HepG2 (cell line): ENCODE measurements around the gene IRF2BPL. TPM values are rescaled to one million over a fixed set of nuclear protein-coding genes. Genes with fewer than 3 reads are reported as not detected.

Source experiments
- ATAC-seq: fragments of 200-7000 bp; cut with Tn5 transposase; 3 replicates; pipeline ENCODE4 v1.9.1; 2020; ENCODE audit warnings: mild to moderate bottlenecking, moderate library complexity
- BruUV-seq: library from RNA; stranded (reverse); fragments of 400-500 nt; replicated peaks from 2 replicates; lab custom pipeline; 2021; lab: Mats Ljungman, UMichigan
- CTCF ChIA-PET: fragments of 300-600 bp; formaldehyde crosslinking; extraction: SDS; loops from one replicate; lab custom pipeline; 2021; ENCODE audit warnings: low total read pairs, inconsistent platforms, low intra/inter-chr PET ratio; lab: Yijun Ruan, JAX
- POLR2A ChIA-PET: fragments of 350-600 bp; sonication (Branson Sonifier 250); formaldehyde crosslinking; loops from one replicate; lab custom pipeline; 2020; ENCODE audit warnings: antibody characterized with exemption, inconsistent platforms; lab: Yijun Ruan, JAX
- DNase-seq: peaks from one replicate; pipeline ENCODE4 v3.0.0-alpha.2; 2015; ENCODE audit warnings: low spot score
- FAIRE-seq: peaks from 3 replicates; lab custom pipeline; 2011; peaks lifted over from hg19 to GRCh38; lab: Jason Lieb, UNC
- H2AFZ ChIP-seq: one replicate; pipeline ENCODE4 v1.6.1; 2011; ENCODE audit warnings: low read length, inconsistent platforms
- H3K27ac ChIP-seq: fragments of 300-600 bp; 3 replicates; pipeline ENCODE4 v1.8.0; 2011; ENCODE audit warnings: mixed run types, mild to moderate bottlenecking, mixed read lengths, low read length, inconsistent platforms; ENCODE audit not compliant: insufficient read depth; ENCODE audit errors: extremely low read length
- H3K27me3 ChIP-seq, 2 experiments: fragments of 200-600 bp in 1 of 2; 2 replicates in 1 of 2; 3 replicates in 1 of 2; pipeline versions ENCODE4 v1.6.0 to v1.8.0; 2011; ENCODE audit warnings: low read length in 2 of 2, mild to moderate bottlenecking in 2 of 2, moderate library complexity in 2 of 2, inconsistent platforms in 1 of 2; ENCODE audit not compliant: insufficient read depth in 2 of 2, control insufficient read depth in 1 of 2
- H3K36me3 ChIP-seq, 2 experiments: fragments of 200-600 bp in 1 of 2; replicated peaks in 1 of 2; 2 replicates in 1 of 2; 3 replicates in 1 of 2; pipeline versions ENCODE4 v1.5.1 to v1.8.0; 2011; ENCODE audit warnings: low read length in 2 of 2, inconsistent platforms in 1 of 2; ENCODE audit not compliant: insufficient read depth in 2 of 2, control insufficient read depth in 1 of 2
- H3K4me1 ChIP-seq: 2 replicates; pipeline ENCODE4 v1.5.1; 2012; ENCODE audit warnings: low read length, inconsistent platforms; ENCODE audit not compliant: insufficient read depth
- H3K4me2 ChIP-seq: 2 replicates; pipeline ENCODE4 v1.6.0; 2011; ENCODE audit warnings: low read depth, low read length, inconsistent platforms
- H3K4me3 ChIP-seq, 3 experiments: fragments of 200-600 bp in 1 of 3; sonication (generic), shearing (Covaris generic) in 1 of 3; replicated peaks in 1 of 3; 2 replicates each; pipeline ENCODE4 v1.5.1; 2011 to 2016; ENCODE audit warnings: low read length in 3 of 3, inconsistent platforms in 2 of 3, low read depth in 2 of 3, mild to moderate bottlenecking in 2 of 3, control low read depth in 1 of 3, mixed read lengths in 1 of 3; ENCODE audit not compliant: insufficient read depth in 1 of 3
- H3K79me2 ChIP-seq: one replicate; pipeline ENCODE4 v1.6.1; 2011; ENCODE audit warnings: low read length, inconsistent platforms; ENCODE audit not compliant: insufficient read depth
- H3K9ac ChIP-seq: 2 replicates; pipeline ENCODE4 v1.6.0; 2011; ENCODE audit warnings: mild to moderate bottlenecking, low read depth, low read length, inconsistent platforms; ENCODE audit not compliant: insufficient read depth
- H3K9me3 ChIP-seq: 2 replicates; pipeline ENCODE4 v1.5.1; 2012; ENCODE audit warnings: mild to moderate bottlenecking, low read length
- H4K20me1 ChIP-seq: 2 replicates; pipeline ENCODE4 v1.6.0; 2011; ENCODE audit warnings: inconsistent platforms, mild to moderate bottlenecking, low read length, moderate library complexity; ENCODE audit not compliant: insufficient read depth
- ADNP ChIP-seq: sonication (generic); formaldehyde crosslinking; IDR thresholded peaks from 2 replicates; pipeline ENCODE4 v1.4.0; 2020; ENCODE audit warnings: missing genetic modification reagents
- RORA ChIP-seq: sonication (generic); formaldehyde crosslinking; IDR thresholded peaks from 2 replicates; pipeline ENCODE4 v1.5.0; 2020; ENCODE audit warnings: mild to moderate bottlenecking, missing genetic modification reagents, moderate library complexity
- SAFB2 ChIP-seq: sonication (generic); formaldehyde crosslinking; IDR thresholded peaks from 2 replicates; pipeline ENCODE4 v1.5.1; 2020; ENCODE audit warnings: missing genetic modification reagents, low read depth, mild to moderate bottlenecking, borderline replicate concordance
- ZFP1 ChIP-seq: IDR thresholded peaks from 2 replicates; pipeline ENCODE4 v1.6.1; 2016
- ZNF143 ChIP-seq: sonication (generic); formaldehyde crosslinking; IDR thresholded peaks from 2 replicates; pipeline ENCODE4 v1.4.0; 2020; ENCODE audit warnings: missing genetic modification reagents
- ZNF326 ChIP-seq: sonication (generic); formaldehyde crosslinking; IDR thresholded peaks from 2 replicates; pipeline ENCODE4 v1.4.0; 2020; ENCODE audit warnings: missing genetic modification reagents, borderline replicate concordance
- ZNF33A ChIP-seq: sonication (generic); formaldehyde crosslinking; IDR thresholded peaks from 2 replicates; pipeline ENCODE4 v1.5.1; 2020; ENCODE audit warnings: missing genetic modification reagents, mild to moderate bottlenecking, moderate library complexity, borderline replicate concordance
- ZNF670 ChIP-seq: sonication (generic); formaldehyde crosslinking; IDR thresholded peaks from 2 replicates; pipeline ENCODE4 v1.8.0; 2022; ENCODE audit warnings: mild to moderate bottlenecking, missing genetic modification reagents, borderline replicate concordance
- ZSCAN9 ChIP-seq: IDR thresholded peaks from 2 replicates; pipeline ENCODE4 v1.6.1; 2016; ENCODE audit warnings: borderline replicate concordance
- WGBS: methylation state at CpG from one replicate; pipeline ENCODE4 v1.1.6; 2017; ENCODE audit warnings: low lambda C conversion rate; 5-methylcytosine and 5-hydroxymethylcytosine counted together
- in situ Hi-C: cut with HindIII; loops from 2 replicates; pipeline ENCODE4 v1.10.0; 2017; ENCODE audit warnings: low pct_unique_long_range_greater_than_20kb; ENCODE audit not compliant: extremely low pct_ligation_motif_present
- intact Hi-C: fragments of 100-400 bp; cut with micrococcal nuclease; formaldehyde crosslinking; loops from one replicate; pipeline ENCODE4 v1.10.0; 2022; ENCODE audit not compliant: unreplicated experiment
- polyA plus RNA-seq, 8 experiments: library from polyadenylated mRNA; depleted of rRNA in 3 of 8; stranded (reverse) in 7 of 8; unstranded in 1 of 8; fragments of >200 nt; fragmentation: Illumina TruSeq in 4 of 8; extraction: Trizol in 4 of 8; gene quantifications; 2 replicates each; pipeline versions ENCODE4 v1.2.1 to v1.2.3, GENCODE V29; 2011 to 2016; ENCODE audit warnings: low read depth in 4 of 8, missing spikeins in 1 of 8, mixed read lengths in 1 of 8; ENCODE audit not compliant: insufficient read depth in 1 of 8
- total RNA-seq, 5 experiments: library from RNA; depleted of rRNA; stranded (reverse); fragments of >200 nt; fragmentation: Illumina TruSeq; extraction: Trizol; gene quantifications; 2 replicates each; pipeline ENCODE4 v1.2.3, GENCODE V29; 2016; ENCODE audit warnings: low read depth in 1 of 5
- TF ChIP-seq, protein P1 (sequence below): sonication (generic); formaldehyde crosslinking; IDR thresholded peaks from 2 replicates; pipeline ENCODE4 v1.5.0; 2020; ENCODE audit warnings: missing genetic modification reagents
- TF ChIP-seq, protein P2 (sequence below), 2 experiments: sonication (generic) in 1 of 2; formaldehyde crosslinking in 1 of 2; IDR thresholded peaks; 2 replicates each; pipeline versions ENCODE4 v1.4.0 to v1.6.1; 2018 to 2020; ENCODE audit warnings: missing genetic modification reagents in 2 of 2, borderline replicate concordance in 1 of 2, low read depth in 1 of 2, mild to moderate bottlenecking in 1 of 2, missing biosample characterization in 1 of 2
- TF ChIP-seq, protein P3 (sequence below): sonication (generic); formaldehyde crosslinking; IDR thresholded peaks from 2 replicates; pipeline ENCODE4 v1.5.0; 2020; ENCODE audit warnings: mild to moderate bottlenecking, missing genetic modification reagents, moderate library complexity

IRF2BPL gene
- total and polyA plus RNA-seq, 2 of the 13 experiments (the other 11 are each of a cell fraction or from before 2014, with no cell fraction given): 6.6 to 8.4 TPM

DNA sequence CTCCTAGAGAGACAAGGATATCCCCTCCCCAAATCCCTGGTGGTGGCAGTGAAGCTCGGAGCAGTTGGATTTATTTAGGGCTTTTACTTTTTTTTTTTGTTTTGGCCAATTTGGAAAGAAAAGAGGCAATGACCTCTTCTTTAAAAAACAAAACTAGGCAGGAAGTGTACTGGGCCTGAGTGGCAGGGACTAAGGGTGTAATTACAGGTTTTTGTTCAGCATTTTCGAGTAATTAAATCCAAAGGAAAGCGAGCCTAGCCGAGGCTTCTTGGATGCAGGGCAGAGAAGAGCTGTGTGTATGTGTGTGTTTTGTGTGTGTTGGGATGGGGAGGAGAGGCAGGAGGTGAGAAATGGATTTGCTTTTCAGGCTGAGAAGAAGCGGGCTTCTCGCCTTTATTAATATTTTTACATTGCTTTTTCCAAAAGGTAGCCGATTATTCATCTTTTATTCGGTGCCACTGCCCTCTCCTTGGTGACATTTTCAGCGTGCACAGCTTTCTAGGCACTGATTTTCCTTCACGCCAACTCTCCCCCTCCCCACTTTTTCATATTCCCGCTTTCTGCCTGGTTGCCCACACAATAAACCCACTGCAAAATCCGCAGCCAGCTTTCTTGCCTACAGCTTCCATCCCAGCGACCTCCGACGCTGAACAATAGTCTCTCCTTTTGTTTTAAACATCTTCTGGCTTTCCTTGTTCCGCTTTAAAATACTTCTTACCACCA is 8.9 kb upstream of the IRF2BPL start:
- Histone ChIP-seq H4K20me1 (no peaks in the 10 kb centered on the region), H3K9me3 (no peaks in the 10 kb centered on the region), H3K4me3 (no peak overlapping the region), H3K4me1 (peaks cover 85% of the 10 kb centered on the region), H3K27ac (no peak overlapping the region), H3K9ac (no peak overlapping the region), H3K79me2 (no peaks in the 10 kb centered on the region), H3K4me2 (no peak overlapping the region), H2AFZ (no peak overlapping the region), H3K36me3 (no peaks in the 10 kb centered on the region), H3K27me3 (no peaks in the 10 kb centered on the region)
- no TSS peak for BruUV-seq
- ChIA-PET POLR2A (interaction anchor here (1.1 kb wide), 1 partner anchor 9 kb away, joined by 3 read pairs; the partner anchor contains the start of gene IRF2BPL), CTCF (no interaction called here)
- FAIRE-seq (no peak), DNase-seq (no peak), ATAC-seq (no peak)
- in situ Hi-C loops: no loop called here
- intact Hi-C loops: no loop called here
- 86% methylated on average over 16 of the region's 16 CpGs for WGBS
- TF ChIP-seq RORA (CRISPR knock-in tag) (no peak), ZFP1 (CRISPR knock-in tag) (no peak), ZNF143 (CRISPR knock-in tag) (no peak), ZNF670 (CRISPR knock-in tag) (no peak), SAFB2 (CRISPR knock-in tag) (no peak), ZNF33A (CRISPR knock-in tag) (no peak), ADNP (CRISPR knock-in tag) (no peak), ZNF326 (CRISPR knock-in tag) (no peak), ZSCAN9 (CRISPR knock-in tag) (no peak)
- TF ChIP-seq, protein P1, sequence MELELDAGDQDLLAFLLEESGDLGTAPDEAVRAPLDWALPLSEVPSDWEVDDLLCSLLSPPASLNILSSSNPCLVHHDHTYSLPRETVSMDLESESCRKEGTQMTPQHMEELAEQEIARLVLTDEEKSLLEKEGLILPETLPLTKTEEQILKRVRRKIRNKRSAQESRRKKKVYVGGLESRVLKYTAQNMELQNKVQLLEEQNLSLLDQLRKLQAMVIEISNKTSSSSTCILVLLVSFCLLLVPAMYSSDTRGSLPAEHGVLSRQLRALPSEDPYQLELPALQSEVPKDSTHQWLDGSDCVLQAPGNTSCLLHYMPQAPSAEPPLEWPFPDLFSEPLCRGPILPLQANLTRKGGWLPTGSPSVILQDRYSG (CRISPR knock-in tag): no peak
- TF ChIP-seq, protein P2, sequence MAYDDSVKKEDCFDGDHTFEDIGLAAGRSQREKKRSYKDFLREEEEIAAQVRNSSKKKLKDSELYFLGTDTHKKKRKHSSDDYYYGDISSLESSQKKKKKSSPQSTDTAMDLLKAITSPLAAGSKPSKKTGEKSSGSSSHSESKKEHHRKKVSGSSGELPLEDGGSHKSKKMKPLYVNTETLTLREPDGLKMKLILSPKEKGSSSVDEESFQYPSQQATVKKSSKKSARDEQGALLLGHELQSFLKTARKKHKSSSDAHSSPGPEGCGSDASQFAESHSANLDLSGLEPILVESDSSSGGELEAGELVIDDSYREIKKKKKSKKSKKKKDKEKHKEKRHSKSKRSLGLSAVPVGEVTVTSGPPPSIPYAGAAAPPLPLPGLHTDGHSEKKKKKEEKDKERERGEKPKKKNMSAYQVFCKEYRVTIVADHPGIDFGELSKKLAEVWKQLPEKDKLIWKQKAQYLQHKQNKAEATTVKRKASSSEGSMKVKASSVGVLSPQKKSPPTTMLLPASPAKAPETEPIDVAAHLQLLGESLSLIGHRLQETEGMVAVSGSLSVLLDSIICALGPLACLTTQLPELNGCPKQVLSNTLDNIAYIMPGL (CRISPR knock-in tag; IDR thresholded peaks at IDR 0.05; ENCODE audit: borderline replicate concordance in 1 of 2, low read depth in 1 of 2): no peak
- TF ChIP-seq, protein P3, sequence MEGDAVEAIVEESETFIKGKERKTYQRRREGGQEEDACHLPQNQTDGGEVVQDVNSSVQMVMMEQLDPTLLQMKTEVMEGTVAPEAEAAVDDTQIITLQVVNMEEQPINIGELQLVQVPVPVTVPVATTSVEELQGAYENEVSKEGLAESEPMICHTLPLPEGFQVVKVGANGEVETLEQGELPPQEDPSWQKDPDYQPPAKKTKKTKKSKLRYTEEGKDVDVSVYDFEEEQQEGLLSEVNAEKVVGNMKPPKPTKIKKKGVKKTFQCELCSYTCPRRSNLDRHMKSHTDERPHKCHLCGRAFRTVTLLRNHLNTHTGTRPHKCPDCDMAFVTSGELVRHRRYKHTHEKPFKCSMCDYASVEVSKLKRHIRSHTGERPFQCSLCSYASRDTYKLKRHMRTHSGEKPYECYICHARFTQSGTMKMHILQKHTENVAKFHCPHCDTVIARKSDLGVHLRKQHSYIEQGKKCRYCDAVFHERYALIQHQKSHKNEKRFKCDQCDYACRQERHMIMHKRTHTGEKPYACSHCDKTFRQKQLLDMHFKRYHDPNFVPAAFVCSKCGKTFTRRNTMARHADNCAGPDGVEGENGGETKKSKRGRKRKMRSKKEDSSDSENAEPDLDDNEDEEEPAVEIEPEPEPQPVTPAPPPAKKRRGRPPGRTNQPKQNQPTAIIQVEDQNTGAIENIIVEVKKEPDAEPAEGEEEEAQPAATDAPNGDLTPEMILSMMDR: no peak
